ENCODE results near the gene SECTM1.

Gene SECTM1

DNA sequence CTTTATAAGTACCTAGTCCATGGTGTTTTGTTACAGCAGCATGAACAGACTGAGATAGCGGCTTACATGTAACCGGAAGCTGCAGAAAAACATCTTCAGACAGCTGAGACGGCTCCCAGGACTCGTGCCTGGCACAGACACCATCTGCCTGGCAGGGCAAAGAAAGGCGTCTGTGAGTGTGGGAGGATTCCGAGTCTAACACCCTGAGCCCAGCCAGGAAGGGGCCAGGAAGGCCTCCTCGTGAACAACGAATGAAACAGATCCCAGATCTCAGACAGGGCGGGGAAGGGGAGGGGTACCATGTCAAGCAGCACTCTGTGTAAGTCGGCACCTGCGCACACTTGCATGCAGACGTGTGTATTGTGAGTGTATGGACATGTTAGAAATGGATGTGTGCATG is 55.7 kb downstream of the SECTM1 start:
- DNase-seq = no peak

DNA sequence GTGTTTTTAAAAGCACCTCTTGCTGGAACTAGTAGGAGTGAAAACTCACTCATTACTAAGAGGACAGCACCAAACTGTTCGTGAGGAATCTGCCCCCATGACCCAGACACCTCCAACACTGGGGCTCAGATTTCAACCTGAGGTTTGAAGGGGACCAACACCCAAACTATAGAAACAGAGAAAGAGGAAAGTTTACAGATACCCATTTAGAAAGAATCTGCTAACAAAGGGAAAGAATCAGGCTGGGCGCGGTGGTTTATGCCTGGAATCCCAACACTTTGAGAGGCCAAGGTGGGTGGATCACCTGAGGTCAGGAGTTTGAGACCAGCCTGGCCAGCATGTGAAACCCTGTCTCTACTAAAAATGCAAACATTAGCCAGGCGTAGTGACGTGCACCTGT is 56.6 kb downstream of the SECTM1 start:
- DNase-seq = no peak

DNA sequence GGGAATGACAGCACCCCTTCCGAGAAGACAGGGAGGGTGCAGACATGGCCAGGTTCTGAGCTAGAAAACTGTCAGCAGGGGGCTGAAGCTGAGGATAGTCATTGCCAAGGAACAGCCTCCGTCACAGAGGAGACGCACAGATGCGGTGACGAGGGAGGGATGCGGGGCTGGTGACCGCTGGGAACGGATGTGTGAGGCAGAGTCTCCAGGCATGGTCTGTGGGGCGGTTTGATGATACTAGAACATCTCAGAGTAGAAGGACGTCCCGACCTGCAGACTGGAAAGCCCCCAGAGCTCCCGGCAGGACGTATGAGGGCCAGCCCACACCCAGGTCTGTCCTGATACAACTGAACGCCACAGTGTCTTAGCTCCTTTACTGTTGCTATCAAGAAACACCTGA is 58.2 kb downstream of the SECTM1 start:
- DNase-seq = no peak

DNA sequence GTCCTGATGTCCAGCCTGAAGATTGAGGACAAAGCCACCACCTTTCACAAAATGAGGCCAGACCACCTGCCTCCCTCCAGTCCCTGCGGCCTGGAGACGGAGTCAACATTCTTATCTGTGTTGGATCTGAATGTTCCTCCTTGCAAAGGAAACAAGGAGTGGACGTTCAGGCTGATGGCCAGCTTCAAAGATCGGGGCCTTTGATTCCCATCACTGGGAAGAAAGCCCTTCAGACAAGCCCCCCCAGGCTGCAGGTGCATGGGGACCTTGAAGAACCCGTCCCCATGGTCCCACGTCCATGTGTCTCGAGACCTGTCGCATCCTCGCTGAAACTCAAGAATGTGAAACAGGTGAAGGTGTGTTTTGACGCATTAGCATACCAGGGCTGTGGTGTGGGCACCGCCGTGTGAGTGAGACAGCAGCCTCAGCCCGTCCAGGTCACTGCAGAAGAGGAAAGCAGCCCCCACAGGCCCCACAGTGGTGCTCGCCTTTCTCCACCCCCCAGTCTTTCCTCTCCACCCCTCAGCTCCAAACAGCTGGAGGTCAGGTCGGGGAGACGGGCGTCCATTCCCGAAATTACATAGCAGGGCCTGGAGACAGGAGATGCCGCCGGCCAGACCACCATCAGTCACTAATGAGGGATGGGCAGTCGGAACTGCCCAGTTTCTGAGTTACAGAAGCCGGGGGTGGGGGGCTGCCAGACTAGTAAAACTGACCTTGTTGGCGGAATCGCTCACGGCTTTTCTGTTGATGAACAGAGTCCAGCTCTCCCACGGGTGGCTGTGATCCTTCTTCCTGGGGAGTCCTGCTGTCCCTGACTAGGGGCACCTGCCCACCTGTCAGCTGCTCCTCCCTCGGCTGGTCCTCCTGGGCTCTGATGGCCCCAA is 59.2 kb downstream of the SECTM1 start:
- no peak for DNase-seq

DNA sequence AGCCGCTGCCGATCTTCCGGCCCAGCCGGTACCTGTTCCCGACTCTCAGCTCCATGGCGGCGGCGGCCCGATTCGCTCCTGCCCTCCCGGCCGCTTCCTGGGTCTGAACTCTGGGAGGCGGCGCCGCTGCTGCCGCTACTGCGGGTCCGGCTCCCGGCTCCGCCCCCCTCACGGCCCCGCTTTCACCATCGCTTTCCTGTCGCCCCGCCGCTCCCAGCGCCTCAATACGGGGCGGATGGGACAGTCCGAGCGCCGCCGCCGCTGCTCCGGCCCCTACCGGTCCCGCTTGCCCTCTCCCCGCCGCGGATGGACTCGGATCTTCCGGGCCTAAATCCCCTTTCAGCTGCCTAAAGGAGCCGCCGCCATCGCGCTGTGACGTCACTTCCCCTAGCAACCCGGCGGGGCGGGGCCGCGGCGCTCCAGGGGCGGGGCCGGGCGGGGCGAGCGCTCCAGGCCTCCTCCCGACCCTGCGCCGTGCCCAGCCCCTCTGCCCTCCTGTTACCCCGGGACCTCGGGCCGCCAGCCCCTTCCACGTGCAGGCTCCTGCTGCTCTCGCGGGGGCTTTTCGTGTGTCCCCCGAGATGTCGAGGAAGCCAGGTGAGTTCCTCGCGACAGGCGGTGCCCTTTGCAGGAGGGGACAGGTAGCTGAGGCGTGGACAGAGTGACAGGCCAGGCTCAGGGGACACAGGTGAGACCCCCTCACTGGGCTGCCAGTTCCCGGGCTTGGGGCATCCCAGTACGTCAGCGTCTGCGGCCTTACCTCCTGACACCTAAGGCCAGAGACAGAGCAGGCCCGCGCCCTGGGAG is 60.0 kb downstream of the SECTM1 start, which contains the start of gene CSNK1D:
Gene CSNK1D (minus strand): TSS at position 374 of the 807 bp plus-strand sequence. CDS start 319 bp downstream, at position 55.
- peak; percentile 66 for DNase-seq

DNA sequence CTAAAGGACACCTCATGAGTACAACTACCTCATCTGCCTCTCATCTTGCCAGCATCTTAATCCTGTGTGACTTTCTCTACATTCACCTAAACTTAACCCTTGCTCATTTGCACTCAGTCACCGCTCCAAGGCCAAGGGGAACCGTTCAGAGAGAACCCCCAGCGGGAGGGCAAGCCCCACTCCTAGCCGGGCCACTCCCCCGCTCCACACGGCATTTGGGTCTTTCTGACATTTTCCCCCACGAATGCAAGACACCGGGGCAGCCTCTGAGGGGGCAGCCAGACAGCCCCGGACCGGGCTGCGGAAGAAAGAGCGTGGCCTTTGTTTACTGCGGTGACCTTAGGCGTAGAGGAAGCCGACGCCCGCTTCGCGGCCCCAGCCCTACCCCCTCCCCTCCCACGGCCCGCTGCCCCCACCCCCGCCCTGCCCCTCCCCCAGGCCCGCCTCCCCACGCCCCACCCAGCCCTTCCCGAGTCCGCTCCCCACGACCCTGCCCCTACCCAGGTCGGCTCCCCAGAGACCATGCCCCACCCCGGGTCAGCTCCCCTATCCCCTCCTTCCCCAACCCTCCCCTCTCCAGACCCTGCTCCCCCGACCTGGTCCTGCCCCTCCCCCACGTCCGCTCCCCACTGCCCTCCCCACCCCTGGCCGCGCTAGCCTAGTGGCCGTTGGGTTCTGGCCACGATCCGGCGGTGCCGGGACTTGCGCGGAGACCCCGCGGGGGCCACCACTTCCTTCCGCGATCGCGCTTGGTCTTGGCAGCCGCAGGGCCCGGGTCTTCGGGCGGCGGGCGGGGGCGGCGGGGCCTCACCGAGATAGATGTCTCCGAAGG is 60.9 kb downstream of the SECTM1 start:
- DNase-seq = no peak

DNA sequence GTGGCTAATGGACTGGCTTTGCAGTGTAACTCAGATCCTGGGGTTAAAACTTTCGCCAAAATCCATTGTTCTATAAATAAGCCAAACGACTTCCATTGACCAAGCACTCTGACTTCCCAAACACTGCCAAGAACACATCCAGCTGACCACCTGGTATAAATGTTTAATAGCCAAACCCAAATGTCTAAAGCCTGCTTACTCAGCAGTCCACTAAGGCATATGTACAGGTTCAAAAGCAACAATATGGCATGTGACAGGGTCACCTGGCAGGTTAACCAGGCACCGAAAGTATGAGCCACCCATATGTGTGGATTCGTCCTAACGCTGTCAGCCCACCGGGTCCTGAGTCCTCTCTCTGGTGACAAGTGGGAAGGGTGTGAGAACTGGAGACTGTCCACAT is 62.2 kb downstream of the SECTM1 start:
- DNase-seq = no peak
